Heart left ventricle (tissue), 13 donors: ENCODE results near the gene DACT2.

Source experiments
- CTCF ChIP-seq, 12 donors: fragments of 200-600 bp; sonication (generic) in 4 of 12; IDR thresholded peaks; one replicate each; pipeline versions ENCODE4 v1.5.0 to v1.8.0; 2018 to 2022; ENCODE audit warnings: antibody characterized with exemption in 12 of 12, mild to moderate bottlenecking in 5 of 12
- POLR2A ChIP-seq, 2 donors: fragments of 450-650 bp; IDR thresholded peaks; one replicate each; pipeline ENCODE4 v1.6.1; 2017; ENCODE audit warnings: antibody characterized with exemption in 2 of 2, mild to moderate bottlenecking in 2 of 2, moderate library complexity in 2 of 2
- donor health status: ischemic (EF 13 %, LVEDD 7.1; RV severe dilation, severe dysfunction).
- donor health status: DM: no; HTN: yes; CAD: no.
- donor health status: DM: no; HTN: no; CAD: no.
- donor health status: ischemic (EF 25% LVEDD 6.9; RV normal size, moderate dysfunction).
- donor health status: ischemic (EF 25% LVEDD 5.7; RV mildly dilated, moderate dysfunction).
- donor health status: ischemic (EF 35%, LVEDD 5.7; RV mildly dilated, moderate dysfunction).
- donor health status: nonischemic (EF 11% LVEDD 7.7; RV severe dilation, severe dysfunction).
- donor health status: DM: yes; HTN: yes; CAD: no.
- donor health status: PGD.
- donor health status: ischemic (EF 29% LVEDD 5.4; RV normal size, mild dysfunction).
- donor health status: nonischemic (EF 23%, LVEDD 6.1; RV moderate dilation, normal function).

- TF ChIP-seq CTCF (IDR thresholded peaks at IDR 0.05) (no peak), POLR2A (IDR thresholded peaks at IDR 0.05) (no peak)
Measured at GRCh38 chr6:168292826-168293225, 26.8 kb downstream of the DACT2 start.
